ENCODE measurements around the gene OR13F1.
"Not testable (repeated sequence)": the region's sequence is repeated elsewhere in the genome, so short reads cannot be mapped to it uniquely, and the experiment has no call there.

OR13F1 gene

GRCh38 chr9:104503963-104504362, at the start of gene OR13F1:
Gene OR13F1 (plus strand): TSS chr9:104504263. CDS start chr9:104504263, 0 bp downstream.
- DNase-seq = no peak

- DNase-seq = no peak
These were observed 47.2 kb upstream of the OR13F1 start for GRCh38 chr9:104456831-104457230.

- no peak for DNase-seq
These were observed 40.2 kb upstream of the OR13F1 start for GRCh38 chr9:104463864-104464263.

- DNase-seq = no peak
These were observed 35.8 kb upstream of the OR13F1 start for GRCh38 chr9:104468261-104468660.

- no peak for DNase-seq
These were observed 21.0 kb upstream of the OR13F1 start for GRCh38 chr9:104482921-104483570.

- no peak for DNase-seq
These were observed 19.0 kb upstream of the OR13F1 start for GRCh38 chr9:104485014-104485413.

- DNase-seq = no peak
These were observed 9.3 kb upstream of the OR13F1 start for GRCh38 chr9:104494808-104495207.

- no peak for DNase-seq
These were observed 623 bp upstream of the OR13F1 start for GRCh38 chr9:104503440-104503839.

GRCh38 chr9:104506565-104506964, 2.5 kb downstream of the OR13F1 start:
- no peak for DNase-seq

- no peak for DNase-seq
These were observed 10.8 kb downstream of the OR13F1 start for GRCh38 chr9:104514901-104515300.

GRCh38 chr9:104520241-104520640, 16.2 kb downstream of the OR13F1 start:
- not testable (repeated sequence) for DNase-seq

GRCh38 chr9:104527109-104527508, 23.0 kb downstream of the OR13F1 start, which contains the start of gene OR13C4:
Gene OR13C4 (minus strand): TSS chr9:104527209. CDS start chr9:104527209, 0 bp downstream.
- no peak for DNase-seq

GRCh38 chr9:104536756-104537155, 32.7 kb downstream of the OR13F1 start, which contains the start of gene OR13C3:
Gene OR13C3 (minus strand): TSS chr9:104536856. CDS start chr9:104536723, 133 bp downstream.
- DNase-seq = no peak

GRCh38 chr9:104539275-104539674, 35.2 kb downstream of the OR13F1 start:
- no peak for DNase-seq

- DNase-seq = no peak
These were observed 40.6 kb downstream of the OR13F1 start for GRCh38 chr9:104544644-104545043.

- DNase-seq = no peak
These were observed 49.2 kb downstream of the OR13F1 start for GRCh38 chr9:104553261-104553660.

Measured in NCI-H2227 treated with DMSO at 0.1 percent for 48 hours (cell line).